PC-3 (cell line): ENCODE data around the gene ST6GALNAC3.

ENCODE experiments used
- CTCF ChIP-seq: fragments of 300-600 bp; sonication (generic); conservative IDR thresholded peaks from 2 replicates; pipeline ENCODE4 v1.5.1; 2017; ENCODE audit warnings: antibody characterized with exemption, low read depth, mild to moderate bottlenecking, low read length
- EZH2 ChIP-seq: fragments of 300-600 bp; sonication (generic); IDR thresholded peaks from one replicate; pipeline ENCODE4 v1.6.1; 2017; ENCODE audit warnings: antibody characterized with exemption, mild to moderate bottlenecking, low read length; ENCODE audit not compliant: unreplicated experiment
- EZH2phosphoT487 ChIP-seq: fragments of 300-600 bp; sonication (generic); IDR thresholded peaks from 2 replicates; pipeline ENCODE4 v1.6.1; 2018; ENCODE audit warnings: mild to moderate bottlenecking, antibody characterized with exemption, low read length, borderline replicate concordance

DNA sequence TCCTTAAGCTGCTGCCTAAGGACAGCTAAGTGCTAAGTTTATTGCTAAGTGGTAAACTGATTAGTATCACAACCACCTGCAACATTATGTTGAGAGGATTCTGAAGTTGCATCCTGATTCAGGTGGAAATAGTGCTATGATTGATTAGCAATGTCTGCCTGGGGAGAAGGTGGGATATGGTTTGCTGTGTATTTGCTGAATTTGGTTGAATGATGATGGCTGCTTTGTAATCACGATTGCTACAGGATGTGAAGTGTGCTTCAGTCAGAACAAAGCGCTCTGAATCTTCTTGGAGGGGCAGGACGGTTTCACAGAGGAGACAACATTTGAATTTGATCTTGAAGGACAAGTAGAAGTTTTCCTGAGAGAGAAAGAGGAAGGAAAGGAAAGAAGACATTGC, 226.0 kb downstream of the ST6GALNAC3 start:
- TF ChIP-seq CTCF (no peak), EZH2phosphoT487 (no peak), EZH2 (no peak)
